Mesenchymal stem cell (in vitro differentiated cells and primary cell): ENCODE results near the gene LYRM1.
"Not testable (repeated sequence)": the region's sequence is repeated elsewhere in the genome, so short reads cannot be mapped to it uniquely, and the experiment has no call there.

Experiments
- DNase-seq: peaks from one replicate; pipeline ENCODE4 v3.0.0-alpha.2; 2013
- H2AFZ ChIP-seq: one replicate; pipeline ENCODE4 v1.6.1; 2013; ENCODE audit warnings: low read depth, mild to moderate bottlenecking, control low read depth, inconsistent platforms, low read length, moderate library complexity
- H2AK5ac ChIP-seq: 2 replicates; pipeline ENCODE4 v1.6.1; 2013; ENCODE audit warnings: low read length, moderate library complexity, mild to moderate bottlenecking, inconsistent platforms; ENCODE audit not compliant: severe bottlenecking
- H2BK120ac ChIP-seq: one replicate; pipeline ENCODE4 v1.6.1; 2013; ENCODE audit warnings: low read depth, mild to moderate bottlenecking, inconsistent platforms, low read length, moderate library complexity
- H2BK12ac ChIP-seq, 2 experiments: one replicate each; pipeline ENCODE4 v1.6.1; 2013; ENCODE audit warnings: inconsistent platforms in 2 of 2, low read length in 2 of 2, mild to moderate bottlenecking in 2 of 2, moderate library complexity in 2 of 2, control low read depth in 1 of 2
- H2BK15ac ChIP-seq: one replicate; pipeline ENCODE4 v1.6.1; 2013; ENCODE audit warnings: mild to moderate bottlenecking, low read depth, inconsistent platforms; ENCODE audit not compliant: poor library complexity, severe bottlenecking
- H2BK5ac ChIP-seq: 2 replicates; pipeline ENCODE4 v1.6.1; 2013; ENCODE audit warnings: low read depth, mild to moderate bottlenecking, low read length, control low read depth, inconsistent platforms; ENCODE audit not compliant: poor library complexity, severe bottlenecking
- H3K14ac ChIP-seq, 2 experiments: one replicate each; pipeline ENCODE4 v1.6.1; 2013; ENCODE audit warnings: inconsistent platforms in 2 of 2, low read length in 2 of 2, control low read depth in 1 of 2, mild to moderate bottlenecking in 1 of 2, moderate library complexity in 1 of 2
- H3K18ac ChIP-seq, 2 experiments: one replicate each; pipeline ENCODE4 v1.6.1; 2013; ENCODE audit warnings: inconsistent platforms in 2 of 2, low read length in 2 of 2, control low read depth in 1 of 2, low read depth in 1 of 2, mild to moderate bottlenecking in 1 of 2
- H3K23ac ChIP-seq, 2 experiments: one replicate each; pipeline ENCODE4 v1.6.1; 2013; ENCODE audit warnings: inconsistent platforms in 2 of 2, low read length in 2 of 2, mild to moderate bottlenecking in 2 of 2, moderate library complexity in 2 of 2, control low read depth in 1 of 2
- H3K27ac ChIP-seq: 2 replicates; pipeline ENCODE4 v1.5.1; 2013; ENCODE audit warnings: mild to moderate bottlenecking, moderate library complexity, low read length, control low read depth, inconsistent platforms; ENCODE audit not compliant: poor library complexity, severe bottlenecking
- H3K27me3 ChIP-seq, 2 experiments: 2 replicates each; pipeline versions ENCODE4 v1.6.1 to v1.7.0; 2013; ENCODE audit warnings: low read length in 2 of 2, mild to moderate bottlenecking in 2 of 2, moderate library complexity in 2 of 2, control low read depth in 1 of 2, inconsistent platforms in 1 of 2; ENCODE audit not compliant: control insufficient read depth in 1 of 2, insufficient read depth in 1 of 2
- H3K36me3 ChIP-seq, 2 experiments: 2 replicates each; pipeline versions ENCODE4 v1.6.1 to v1.7.0; 2013; ENCODE audit warnings: low read length in 2 of 2, control low read depth in 1 of 2, inconsistent platforms in 1 of 2, low read depth in 1 of 2, mild to moderate bottlenecking in 1 of 2; ENCODE audit not compliant: insufficient read depth in 2 of 2, control insufficient read depth in 1 of 2
- H3K4ac ChIP-seq, 2 experiments: one replicate each; pipeline ENCODE4 v1.6.1; 2013; ENCODE audit warnings: inconsistent platforms in 2 of 2, low read length in 2 of 2, mild to moderate bottlenecking in 2 of 2, moderate library complexity in 2 of 2, control low read depth in 1 of 2, low read depth in 1 of 2
- H3K4me1 ChIP-seq: 2 replicates; pipeline ENCODE4 v1.6.1; 2013; ENCODE audit warnings: low read depth, low read length, control low read depth; ENCODE audit not compliant: control insufficient read depth, insufficient read depth
- H3K4me2 ChIP-seq: 2 replicates; pipeline ENCODE4 v1.6.1; 2013; ENCODE audit warnings: low read length, mild to moderate bottlenecking, inconsistent platforms; ENCODE audit not compliant: poor library complexity, severe bottlenecking
- H3K4me3 ChIP-seq, 2 experiments: 2 replicates each; pipeline versions ENCODE4 v1.5.1 to v1.7.0; 2013; ENCODE audit warnings: low read length in 2 of 2, mild to moderate bottlenecking in 2 of 2, control low read depth in 1 of 2, low read depth in 1 of 2; ENCODE audit not compliant: insufficient read depth in 1 of 2
- H3K79me1 ChIP-seq: replicated peaks from 2 replicates; pipeline ENCODE4 v1.6.1; 2013; ENCODE audit warnings: mild to moderate bottlenecking, control low read depth, low read length, inconsistent platforms; ENCODE audit not compliant: poor library complexity, severe bottlenecking
- H3K9ac ChIP-seq: 2 replicates; pipeline ENCODE4 v1.7.0; 2013; ENCODE audit warnings: mild to moderate bottlenecking, low read length, moderate library complexity
- H3K9me3 ChIP-seq: 2 replicates; pipeline ENCODE4 v1.7.0; 2013; ENCODE audit warnings: mild to moderate bottlenecking, low read length; ENCODE audit not compliant: control insufficient read depth
- H4K8ac ChIP-seq: one replicate; pipeline ENCODE4 v1.6.1; 2013; ENCODE audit warnings: inconsistent platforms, mild to moderate bottlenecking, low read length, moderate library complexity
- H4K91ac ChIP-seq: one replicate; pipeline ENCODE4 v1.6.1; 2013; ENCODE audit warnings: mild to moderate bottlenecking, low read length, inconsistent platforms
- WGBS: methylation state at CpG from one replicate; pipeline ENCODE4 v1.1.7; 2013; ENCODE audit warnings: mixed read lengths; 5-methylcytosine and 5-hydroxymethylcytosine counted together

The LYRM1 gene

DNA sequence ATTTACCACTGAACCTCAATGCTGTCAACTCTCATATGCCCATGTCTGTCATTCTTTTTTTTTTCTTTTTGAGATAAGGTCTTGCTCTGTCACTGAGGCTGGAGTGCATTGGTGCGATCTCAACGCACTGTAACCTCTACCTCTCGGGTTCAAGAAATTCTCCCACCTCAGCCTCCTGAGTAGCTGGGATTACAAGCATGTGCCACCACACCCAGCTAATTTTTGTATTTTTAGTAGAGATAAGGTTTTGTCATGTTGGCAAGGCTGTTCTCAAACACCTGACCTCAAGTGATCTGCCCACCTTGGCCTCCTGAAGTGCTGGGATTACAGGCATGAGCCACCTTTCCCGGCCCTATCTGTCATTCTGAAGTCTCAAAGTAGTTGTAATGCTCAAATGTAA lies 72.6 kb downstream of the LYRM1 start:
- not testable (repeated sequence) for H4K91ac ChIP-seq, DNase-seq, H3K14ac ChIP-seq, H3K27me3 ChIP-seq, H3K9ac ChIP-seq, H2AK5ac ChIP-seq, H2BK12ac ChIP-seq, H3K4me3 ChIP-seq, H3K18ac ChIP-seq, H4K8ac ChIP-seq, H3K79me1 ChIP-seq, H2BK120ac ChIP-seq, H3K4me2 ChIP-seq, H2AFZ ChIP-seq, H3K9me3 ChIP-seq, H3K36me3 ChIP-seq, H2BK15ac ChIP-seq, H3K23ac ChIP-seq, H3K4ac ChIP-seq, H3K4me1 ChIP-seq, H2BK5ac ChIP-seq, H3K27ac ChIP-seq
- WGBS, result 96% methylated on average over 4 of the region's 4 CpGs
